Measurements from ENCODE around the gene SPP1.
"Not testable (repeated sequence)": the region's sequence is repeated elsewhere in the genome, so short reads cannot be mapped to it uniquely, and the experiment has no call there.

The SPP1 gene

DNA sequence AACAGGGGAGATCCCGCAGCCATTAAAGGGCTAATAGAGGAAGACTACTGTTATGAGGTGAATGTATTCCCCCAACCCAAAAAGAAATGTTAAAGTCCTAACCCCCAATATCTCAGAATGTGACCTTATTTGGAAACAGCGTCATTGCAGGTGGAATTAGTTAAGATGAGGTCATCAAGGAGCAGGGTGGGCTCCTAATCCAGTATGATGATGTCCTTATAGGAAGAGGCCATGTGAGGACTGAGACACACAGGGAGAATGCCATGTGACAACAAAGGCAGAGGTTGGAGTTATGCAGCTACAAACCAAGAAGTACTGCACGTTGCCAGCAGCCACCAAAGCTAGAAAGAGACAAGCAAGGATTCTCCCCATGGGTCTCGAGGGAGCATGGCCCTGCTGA is 14.3 kb downstream of the SPP1 start:
- DNase-seq (ENCODE audit: extremely low read depth, low read depth) = no peak
- TF ChIP-seq, protein P1, sequence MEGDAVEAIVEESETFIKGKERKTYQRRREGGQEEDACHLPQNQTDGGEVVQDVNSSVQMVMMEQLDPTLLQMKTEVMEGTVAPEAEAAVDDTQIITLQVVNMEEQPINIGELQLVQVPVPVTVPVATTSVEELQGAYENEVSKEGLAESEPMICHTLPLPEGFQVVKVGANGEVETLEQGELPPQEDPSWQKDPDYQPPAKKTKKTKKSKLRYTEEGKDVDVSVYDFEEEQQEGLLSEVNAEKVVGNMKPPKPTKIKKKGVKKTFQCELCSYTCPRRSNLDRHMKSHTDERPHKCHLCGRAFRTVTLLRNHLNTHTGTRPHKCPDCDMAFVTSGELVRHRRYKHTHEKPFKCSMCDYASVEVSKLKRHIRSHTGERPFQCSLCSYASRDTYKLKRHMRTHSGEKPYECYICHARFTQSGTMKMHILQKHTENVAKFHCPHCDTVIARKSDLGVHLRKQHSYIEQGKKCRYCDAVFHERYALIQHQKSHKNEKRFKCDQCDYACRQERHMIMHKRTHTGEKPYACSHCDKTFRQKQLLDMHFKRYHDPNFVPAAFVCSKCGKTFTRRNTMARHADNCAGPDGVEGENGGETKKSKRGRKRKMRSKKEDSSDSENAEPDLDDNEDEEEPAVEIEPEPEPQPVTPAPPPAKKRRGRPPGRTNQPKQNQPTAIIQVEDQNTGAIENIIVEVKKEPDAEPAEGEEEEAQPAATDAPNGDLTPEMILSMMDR (IDR thresholded peaks at IDR 0.05; ENCODE audit: low read depth, low read length) = no peak

DNA sequence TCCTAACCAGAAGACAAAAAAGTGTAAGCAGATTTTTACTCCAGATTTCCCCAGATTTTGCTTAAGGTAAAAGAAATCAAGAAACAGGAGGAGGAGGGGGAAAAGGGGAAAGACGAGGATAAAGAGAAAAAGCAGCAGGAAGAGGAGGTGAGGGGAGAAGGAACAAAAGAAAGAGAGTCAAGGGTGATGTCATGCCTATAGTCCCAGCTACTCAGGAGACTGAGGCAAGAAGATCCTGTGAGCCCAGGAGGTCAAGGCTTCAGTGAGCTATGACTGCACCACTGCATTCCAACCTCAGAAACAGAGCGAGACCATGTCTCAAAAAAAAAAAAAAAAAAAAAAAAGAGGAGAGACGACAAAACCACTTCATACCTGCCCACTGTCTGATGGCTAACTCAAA is 19.9 kb downstream of the SPP1 start:
- TF ChIP-seq, protein P1 (IDR thresholded peaks at IDR 0.05; ENCODE audit: low read depth, low read length) = no peak
- no peak for DNase-seq (ENCODE audit: extremely low read depth, low read depth)

DNA sequence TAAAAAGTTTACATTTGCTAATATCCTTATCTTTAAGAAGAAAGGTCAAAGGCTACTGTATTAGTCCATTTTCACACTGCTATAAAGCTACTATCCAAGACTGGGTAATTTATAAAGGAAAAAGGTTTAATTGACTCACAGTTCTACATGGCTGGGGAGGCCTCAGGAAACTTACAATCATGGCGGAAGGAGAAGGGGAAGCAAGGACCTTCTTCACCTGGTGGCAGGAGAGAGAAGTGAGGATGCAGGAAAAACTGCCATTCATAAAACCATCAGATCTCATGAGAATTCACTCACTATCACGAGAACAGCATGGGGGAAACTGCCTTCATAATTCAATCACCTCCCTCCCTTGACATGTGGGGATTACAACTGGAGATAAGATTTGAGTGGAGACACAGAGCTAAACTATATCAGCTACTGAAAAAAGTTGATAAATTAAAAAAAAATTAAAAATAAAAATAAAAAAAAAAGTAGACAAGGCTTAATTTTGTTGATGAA is 23.7 kb downstream of the SPP1 start:
- not testable (repeated sequence) for DNase-seq (ENCODE audit: extremely low read depth, low read depth)

DNA sequence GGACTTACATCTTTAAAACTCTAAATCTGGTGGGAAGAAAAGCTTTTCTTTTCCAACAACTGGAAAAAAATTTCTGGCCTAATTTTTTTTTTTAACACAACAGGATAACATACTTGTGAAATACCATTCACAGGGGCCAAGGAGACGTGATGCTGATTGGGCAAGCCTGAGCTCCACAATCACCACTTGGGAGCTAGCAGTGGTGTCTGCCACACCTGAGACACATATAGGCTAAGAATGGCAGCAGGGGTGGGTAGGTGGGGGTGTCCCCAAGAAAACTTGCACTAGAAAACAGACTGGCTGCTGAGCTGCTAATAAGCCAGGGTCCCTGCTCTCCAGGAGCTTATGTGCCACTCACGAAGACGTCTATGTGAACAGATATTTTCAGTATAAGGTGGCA is 26.4 kb downstream of the SPP1 start:
- TF ChIP-seq, protein P1 (IDR thresholded peaks at IDR 0.05; ENCODE audit: low read depth, low read length) = no peak

DNA sequence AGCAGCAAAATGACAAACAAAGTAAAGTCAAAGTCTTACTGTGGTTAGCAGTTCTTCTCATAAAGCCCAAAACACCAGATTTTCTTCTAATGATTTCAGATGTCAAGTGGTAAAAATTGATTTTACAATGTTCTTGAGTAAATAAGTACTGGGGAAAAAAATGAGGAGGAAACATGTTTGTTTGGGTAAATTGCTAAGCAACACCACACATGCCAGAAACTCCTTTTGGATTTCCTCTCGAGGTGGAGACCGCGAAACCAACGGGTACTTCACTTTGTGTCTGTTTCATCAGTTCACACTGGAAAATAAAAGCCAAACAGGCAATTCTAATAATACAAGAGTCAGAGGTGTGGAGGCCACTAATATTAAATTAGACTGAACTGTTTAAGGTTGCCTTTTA is 27.3 kb downstream of the SPP1 start:
- no peak for DNase-seq (ENCODE audit: extremely low read depth, low read depth)
- TF ChIP-seq, protein P1 (IDR thresholded peaks at IDR 0.05; ENCODE audit: low read depth, low read length) = no peak

More for the DNA sequence above, 26.4 kb downstream of the SPP1 start:
- DNase-seq (ENCODE audit: extremely low read depth, low read depth) = no peak

DNA sequence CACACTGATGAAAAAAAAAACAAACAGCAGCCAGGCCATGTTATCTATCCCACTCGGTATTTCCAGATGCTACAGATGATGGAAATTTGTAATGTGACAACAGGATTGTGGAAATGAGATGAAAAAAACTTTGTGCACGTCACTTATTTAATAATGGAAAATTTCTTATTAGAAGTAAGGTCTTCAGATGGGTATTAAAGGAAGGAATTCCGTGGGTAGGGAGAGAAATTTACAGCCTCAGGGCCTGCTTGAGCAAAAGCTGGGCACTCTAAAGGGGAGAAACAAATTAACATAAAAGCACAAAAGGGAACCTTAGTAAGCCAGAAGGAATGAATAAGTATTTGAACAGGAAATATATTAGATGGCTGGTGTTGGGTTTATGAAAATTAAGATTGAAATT is 27.7 kb downstream of the SPP1 start:
- no peak for DNase-seq (ENCODE audit: extremely low read depth, low read depth)
- TF ChIP-seq, protein P1 (IDR thresholded peaks at IDR 0.05; ENCODE audit: low read depth, low read length) = no peak

DNA sequence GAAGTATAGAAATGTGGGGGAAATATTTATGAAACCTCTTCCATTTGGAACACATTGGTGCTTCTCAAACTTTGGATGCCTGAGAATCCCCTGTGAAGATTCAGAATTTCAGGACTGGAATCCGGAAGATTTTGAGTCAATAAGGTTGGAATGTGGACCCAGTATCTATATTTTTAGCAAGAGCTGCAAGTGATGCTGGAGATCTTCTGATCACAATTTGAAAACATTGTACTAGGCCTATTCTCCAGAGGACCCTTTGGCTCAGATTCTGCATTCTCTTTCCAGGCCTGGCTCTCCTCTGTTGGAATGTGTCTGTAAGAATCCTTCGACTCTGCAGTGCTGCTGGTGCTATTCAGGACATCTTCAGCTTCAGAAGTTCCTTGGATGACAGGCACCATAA is 29.6 kb downstream of the SPP1 start:
- no peak for DNase-seq (ENCODE audit: extremely low read depth, low read depth)
- TF ChIP-seq, protein P1 (IDR thresholded peaks at IDR 0.05; ENCODE audit: low read depth, low read length) = no peak

DNA sequence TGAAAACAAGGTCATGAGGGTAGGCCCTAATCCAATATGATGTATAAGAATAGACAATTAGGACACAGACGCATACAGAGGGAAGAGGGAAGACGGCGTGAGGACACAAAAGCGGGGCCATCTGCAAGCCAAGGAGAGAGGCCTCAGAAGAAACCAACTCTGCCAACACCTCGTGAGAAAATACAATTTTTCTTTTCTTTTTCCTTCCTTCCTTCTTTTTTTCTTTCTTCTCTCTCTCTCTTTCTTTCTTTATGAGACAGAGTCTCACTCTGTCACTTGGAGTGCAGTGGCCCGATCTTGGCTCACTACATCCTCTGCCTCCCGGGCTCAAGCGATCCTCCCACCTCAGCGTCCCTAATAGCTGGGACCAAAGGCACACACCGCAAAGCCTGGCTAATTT is 30.4 kb downstream of the SPP1 start:
- DNase-seq (ENCODE audit: extremely low read depth, low read depth) = no peak
- TF ChIP-seq, protein P1 (IDR thresholded peaks at IDR 0.05; ENCODE audit: low read depth, low read length) = no peak

Measured in AG09319 (cell line).